ENCODE data around the gene PPP1R26. TPM values are rescaled to one million over a fixed set of nuclear protein-coding genes. Genes with fewer than 3 reads are reported as not detected.
"Not testable (repeated sequence)": the region's sequence is repeated elsewhere in the genome, so short reads cannot be mapped to it uniquely, and the experiment has no call there.

The PPP1R26 gene, protein sequence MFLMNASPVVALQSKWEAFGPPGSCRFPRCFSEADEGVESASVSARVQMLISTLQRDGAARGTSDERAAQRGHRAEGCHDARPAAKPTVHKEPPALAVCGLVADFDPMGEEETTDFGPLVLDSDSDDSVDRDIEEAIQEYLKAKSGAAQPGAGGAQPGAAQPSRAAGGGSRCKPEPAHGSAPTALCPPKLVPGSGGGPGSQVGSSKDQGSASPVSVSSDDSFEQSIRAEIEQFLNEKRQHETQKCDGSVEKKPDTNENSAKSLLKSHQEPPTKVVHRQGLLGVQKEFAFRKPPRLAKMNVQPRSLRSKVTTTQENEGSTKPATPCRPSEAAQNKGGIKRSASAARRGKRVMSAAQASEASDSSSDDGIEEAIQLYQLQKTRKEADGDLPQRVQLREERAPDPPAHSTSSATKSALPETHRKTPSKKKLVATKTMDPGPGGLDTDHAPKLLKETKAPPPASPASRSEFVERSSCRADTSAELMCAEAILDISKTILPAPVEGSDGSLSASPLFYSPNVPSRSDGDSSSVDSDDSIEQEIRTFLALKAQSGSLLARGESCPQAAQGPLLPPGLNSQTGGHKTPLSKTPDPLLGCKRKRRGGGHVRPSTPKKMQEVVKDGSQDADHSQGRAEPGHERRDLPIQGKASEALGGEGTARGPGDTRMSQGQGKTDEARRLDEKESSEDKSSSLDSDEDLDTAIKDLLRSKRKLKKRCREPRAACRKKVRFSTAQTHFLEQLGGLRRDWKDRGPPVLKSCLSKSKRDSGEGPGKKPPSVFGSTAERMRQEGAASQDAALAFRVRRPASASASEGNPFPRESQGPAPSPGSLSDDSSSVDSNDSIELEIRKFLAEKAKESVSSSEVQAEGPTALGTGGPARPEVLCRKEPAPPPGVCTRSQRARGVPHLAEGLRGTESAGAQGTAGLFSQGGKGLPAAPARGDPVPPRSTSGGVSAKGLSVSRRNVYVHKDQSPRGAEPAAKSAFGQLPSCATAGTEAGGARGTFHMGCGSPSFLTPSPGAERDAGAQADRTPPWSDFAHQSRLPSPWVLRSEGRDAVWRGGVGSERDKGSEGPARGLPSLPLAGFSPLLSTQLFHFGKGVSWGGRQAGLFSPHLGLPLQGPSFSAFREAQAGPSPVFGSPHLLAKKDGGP (N-terminal part only)
- 1 to 10 TPM; 4.7 to 6.4 TPM for polyA plus RNA-seq

- Histone ChIP-seq H3K36me3 (ENCODE audit: control insufficient read depth in 2 of 2, insufficient read depth in 2 of 2, low read length in 1 of 2) (peaks cover 0 to 6% of the 10 kb centered on the region in 2 donors), H3K4me1 (ENCODE audit: control insufficient read depth in 2 of 2, insufficient read depth in 2 of 2, low read length in 1 of 2) (peaks cover 4 to 5% of the 10 kb centered on the region in 2 donors), H3K27me3 (ENCODE audit: control insufficient read depth in 1 of 2, insufficient read depth in 2 of 2, low read length in 2 of 2) (no peaks in the 10 kb centered on the region), H3K27ac (ENCODE audit: low read depth in 2 of 2, low read length in 1 of 2) (peak within 1 kb of the TSS; percentile 62 to 65), H3K9me3 (ENCODE audit: control insufficient read depth in 2 of 2, insufficient read depth in 1 of 2, low read depth in 1 of 2, low read length in 1 of 2) (no peaks in the 10 kb centered on the region), H3K4me3 (ENCODE audit: low read depth in 1 of 2, low read length in 2 of 2) (peak within 1 kb of the TSS; percentile 78 to 88)
- WGBS, 2 donors = 0 to 1% methylated on average over 23 to 89 of the region's 103 CpGs
Observed at GRCh38 chr9:135479469-135480052, at the start of gene PPP1R26. Gene PPP1R26, plus strand, starts transcription at chr9:135479782. Its CDS starts 4,729 bp downstream, at chr9:135484511.

- no peak overlapping the region for H3K27ac ChIP-seq (ENCODE audit: low read depth in 2 of 2, low read length in 1 of 2)
- H3K36me3 ChIP-seq (ENCODE audit: control insufficient read depth in 2 of 2, insufficient read depth in 2 of 2, low read length in 1 of 2) = no peaks in the 10 kb centered on the region
- no peak overlapping the region for H3K4me3 ChIP-seq (ENCODE audit: low read depth in 1 of 2, low read length in 2 of 2)
- WGBS, 2 donors = 92 to 96% methylated on average over 4 of the region's 4 CpGs
- H3K27me3 ChIP-seq (ENCODE audit: control insufficient read depth in 1 of 2, insufficient read depth in 2 of 2, low read length in 2 of 2) = no peaks in the 10 kb centered on the region
- no peaks in the 10 kb centered on the region for H3K4me1 ChIP-seq (ENCODE audit: control insufficient read depth in 2 of 2, insufficient read depth in 2 of 2, low read length in 1 of 2)
- no peaks in the 10 kb centered on the region for H3K9me3 ChIP-seq (ENCODE audit: control insufficient read depth in 2 of 2, insufficient read depth in 1 of 2, low read depth in 1 of 2, low read length in 1 of 2)
Observed at GRCh38 chr9:135437259-135437658, 42.3 kb upstream of the PPP1R26 start.

- H3K36me3 ChIP-seq (ENCODE audit: control insufficient read depth in 2 of 2, insufficient read depth in 2 of 2, low read length in 1 of 2); H3K4me3 ChIP-seq (ENCODE audit: low read depth in 1 of 2, low read length in 2 of 2); H3K27me3 ChIP-seq (ENCODE audit: control insufficient read depth in 1 of 2, insufficient read depth in 2 of 2, low read length in 2 of 2); H3K27ac ChIP-seq (ENCODE audit: low read depth in 2 of 2, low read length in 1 of 2); H3K9me3 ChIP-seq (ENCODE audit: control insufficient read depth in 2 of 2, insufficient read depth in 1 of 2, low read depth in 1 of 2, low read length in 1 of 2); H3K4me1 ChIP-seq (ENCODE audit: control insufficient read depth in 2 of 2, insufficient read depth in 2 of 2, low read length in 1 of 2): not testable (repeated sequence)
- WGBS, 2 donors = 91 to 93% methylated on average over 11 of the region's 11 CpGs
Observed at GRCh38 chr9:135437696-135438095, 41.9 kb upstream of the PPP1R26 start.

DNA sequence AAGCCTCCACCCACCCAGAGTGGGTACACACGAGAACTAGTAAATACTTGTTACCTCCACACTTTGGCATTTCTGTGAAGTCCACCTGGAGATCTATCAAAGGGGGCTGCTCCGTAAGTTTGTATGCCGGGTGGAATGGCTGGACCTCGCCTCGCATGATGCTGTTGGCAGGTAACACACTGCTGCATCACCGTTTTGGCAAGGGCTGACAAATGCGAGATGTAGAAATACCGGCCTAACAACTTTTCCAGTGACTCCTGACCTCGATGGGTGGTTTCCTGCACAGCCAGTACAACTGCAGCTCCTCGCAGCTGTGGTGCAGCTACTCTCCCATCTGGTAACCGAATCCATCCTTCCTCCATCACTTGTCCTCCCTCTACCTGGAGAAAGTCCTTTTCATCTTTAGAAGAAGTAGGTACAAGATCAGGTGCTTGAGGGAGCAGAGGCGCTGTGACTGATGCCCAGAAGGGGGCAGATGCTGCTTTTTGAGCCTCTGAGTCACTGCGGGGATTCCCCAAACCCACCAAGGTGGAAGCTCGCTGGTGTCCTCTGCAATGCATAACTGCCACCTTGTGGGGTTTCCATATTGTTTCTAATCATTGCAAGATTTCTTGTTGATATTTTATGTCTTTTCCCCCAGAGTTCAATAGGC is 40.9 kb upstream of the PPP1R26 start:
- 39 to 45% methylated on average over 14 of the region's 14 CpGs for whole genome bisulfite sequencing, 2 donors
- not testable (repeated sequence) for H3K4me1 ChIP-seq (ENCODE audit: control insufficient read depth in 2 of 2, insufficient read depth in 2 of 2, low read length in 1 of 2); H3K36me3 ChIP-seq (ENCODE audit: control insufficient read depth in 2 of 2, insufficient read depth in 2 of 2, low read length in 1 of 2); H3K27ac ChIP-seq (ENCODE audit: low read depth in 2 of 2, low read length in 1 of 2); H3K4me3 ChIP-seq (ENCODE audit: low read depth in 1 of 2, low read length in 2 of 2); H3K27me3 ChIP-seq (ENCODE audit: control insufficient read depth in 1 of 2, insufficient read depth in 2 of 2, low read length in 2 of 2); H3K9me3 ChIP-seq (ENCODE audit: control insufficient read depth in 2 of 2, insufficient read depth in 1 of 2, low read depth in 1 of 2, low read length in 1 of 2)

DNA sequence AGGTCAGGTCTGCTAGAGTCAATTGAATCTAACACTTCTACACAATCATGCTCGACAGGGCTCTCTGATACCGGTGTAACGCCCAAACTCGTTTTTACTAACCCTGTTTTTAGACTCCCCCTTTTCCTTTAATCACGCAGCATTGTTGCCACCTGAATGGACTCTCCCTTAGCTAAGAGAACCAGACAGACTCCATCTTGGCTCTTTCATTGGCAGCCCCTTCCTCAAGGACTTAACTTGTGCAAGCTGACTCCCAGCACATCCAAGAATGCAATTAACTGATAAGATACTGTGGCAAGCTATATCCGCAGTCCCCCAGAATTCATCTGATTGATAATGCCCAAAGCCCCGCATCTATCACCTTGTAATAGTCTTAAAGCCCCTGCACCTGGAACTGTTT is 40.1 kb upstream of the PPP1R26 start:
- not testable (repeated sequence) for H3K27me3 ChIP-seq (ENCODE audit: control insufficient read depth in 1 of 2, insufficient read depth in 2 of 2, low read length in 2 of 2); H3K27ac ChIP-seq (ENCODE audit: low read depth in 2 of 2, low read length in 1 of 2); H3K36me3 ChIP-seq (ENCODE audit: control insufficient read depth in 2 of 2, insufficient read depth in 2 of 2, low read length in 1 of 2); H3K9me3 ChIP-seq (ENCODE audit: control insufficient read depth in 2 of 2, insufficient read depth in 1 of 2, low read depth in 1 of 2, low read length in 1 of 2); H3K4me1 ChIP-seq (ENCODE audit: control insufficient read depth in 2 of 2, insufficient read depth in 2 of 2, low read length in 1 of 2); H3K4me3 ChIP-seq (ENCODE audit: low read depth in 1 of 2, low read length in 2 of 2)
- 70 to 71% methylated on average over 7 of the region's 7 CpGs for WGBS, 2 donors

DNA sequence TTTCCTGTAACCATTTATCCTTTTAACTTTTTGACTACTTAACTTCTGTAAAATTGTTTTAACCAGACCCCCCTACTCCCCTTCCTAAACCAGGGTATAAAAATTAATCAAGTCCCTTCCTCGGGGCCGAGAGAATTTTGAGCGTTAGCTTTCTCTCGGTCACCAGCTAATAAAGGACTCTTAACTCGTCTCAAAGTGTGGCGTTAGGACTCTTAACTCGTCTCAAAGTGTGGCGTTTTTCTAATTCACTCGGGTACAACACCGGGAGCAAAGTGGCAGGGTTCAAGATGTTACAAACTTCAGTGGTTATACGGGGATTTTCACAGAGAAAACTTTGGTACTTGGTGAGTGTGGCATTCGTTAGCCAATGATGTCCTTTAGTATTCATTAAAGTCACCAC is 39.7 kb upstream of the PPP1R26 start:
- Histone ChIP-seq H3K27me3 (ENCODE audit: control insufficient read depth in 1 of 2, insufficient read depth in 2 of 2, low read length in 2 of 2) (no peaks in the 10 kb centered on the region), H3K9me3 (ENCODE audit: control insufficient read depth in 2 of 2, insufficient read depth in 1 of 2, low read depth in 1 of 2, low read length in 1 of 2) (no peaks in the 10 kb centered on the region), H3K27ac (ENCODE audit: low read depth in 2 of 2, low read length in 1 of 2) (no peak overlapping the region), H3K36me3 (ENCODE audit: control insufficient read depth in 2 of 2, insufficient read depth in 2 of 2, low read length in 1 of 2) (no peaks in the 10 kb centered on the region), H3K4me1 (ENCODE audit: control insufficient read depth in 2 of 2, insufficient read depth in 2 of 2, low read length in 1 of 2) (no peaks in the 10 kb centered on the region), H3K4me3 (ENCODE audit: low read depth in 1 of 2, low read length in 2 of 2) (no peak overlapping the region)
- 70 to 74% methylated on average over 12 of the region's 12 CpGs for WGBS, 2 donors

GRCh38 chr9:135440620-135441019 is 39.0 kb upstream of the PPP1R26 start:
- no peaks in the 10 kb centered on the region for H3K9me3 ChIP-seq (ENCODE audit: control insufficient read depth in 2 of 2, insufficient read depth in 1 of 2, low read depth in 1 of 2, low read length in 1 of 2)
- no peak overlapping the region for H3K4me3 ChIP-seq (ENCODE audit: low read depth in 1 of 2, low read length in 2 of 2)
- H3K27me3 ChIP-seq (ENCODE audit: control insufficient read depth in 1 of 2, insufficient read depth in 2 of 2, low read length in 2 of 2) = no peaks in the 10 kb centered on the region
- no peak overlapping the region for H3K27ac ChIP-seq (ENCODE audit: low read depth in 2 of 2, low read length in 1 of 2)
- H3K4me1 ChIP-seq (ENCODE audit: control insufficient read depth in 2 of 2, insufficient read depth in 2 of 2, low read length in 1 of 2) = no peaks in the 10 kb centered on the region
- 74 to 76% methylated on average over 10 of the region's 10 CpGs for WGBS, 2 donors
- H3K36me3 ChIP-seq (ENCODE audit: control insufficient read depth in 2 of 2, insufficient read depth in 2 of 2, low read length in 1 of 2) = no peaks in the 10 kb centered on the region

DNA sequence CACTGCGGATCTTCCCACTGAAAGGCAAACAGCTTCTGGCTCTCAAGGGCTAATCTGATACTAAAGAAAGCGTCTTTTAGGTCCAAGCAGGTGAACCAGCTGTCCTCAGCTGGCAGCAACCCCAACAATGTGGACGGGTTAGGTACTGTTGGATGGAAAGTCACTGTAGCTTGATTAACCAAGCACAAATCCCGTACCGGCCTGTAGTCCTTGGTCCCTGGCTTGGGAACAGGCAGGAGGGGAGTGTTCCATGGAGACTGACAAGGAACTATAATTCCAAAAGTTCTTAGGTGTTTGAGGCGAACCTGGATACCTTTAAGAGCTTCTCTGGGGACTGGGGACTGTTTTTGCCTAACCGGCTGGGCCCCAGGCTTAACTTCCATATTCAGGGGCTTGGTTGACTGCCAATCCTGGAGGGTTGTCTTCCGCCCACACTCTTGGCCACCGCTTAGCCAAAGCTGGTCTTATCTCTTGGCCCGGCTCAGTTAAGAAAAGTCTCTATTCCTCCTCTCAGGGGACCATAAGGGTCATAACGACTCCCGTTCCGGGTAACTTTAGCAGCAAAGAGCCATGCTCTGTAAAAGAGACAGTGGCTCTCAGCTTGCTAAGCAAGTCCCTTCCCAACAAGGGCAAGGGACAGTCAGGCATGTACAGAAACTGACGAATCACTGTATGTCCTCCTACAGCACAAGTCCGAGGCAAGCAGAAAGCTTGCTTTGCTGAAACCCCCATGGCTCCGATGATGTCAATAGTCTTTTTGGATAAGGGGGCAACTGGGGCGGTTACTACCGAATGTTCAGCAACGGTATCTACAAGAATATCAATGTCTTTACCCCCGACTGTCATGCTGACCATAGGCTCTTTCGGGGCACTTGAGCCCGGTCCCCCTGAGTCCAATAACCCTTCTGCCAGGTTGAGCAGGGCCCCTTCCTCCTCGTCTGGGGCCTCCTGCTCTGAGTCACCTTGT is 38.2 kb upstream of the PPP1R26 start:
- not testable (repeated sequence) for H3K27ac ChIP-seq (ENCODE audit: low read depth in 2 of 2, low read length in 1 of 2); H3K27me3 ChIP-seq (ENCODE audit: control insufficient read depth in 1 of 2, insufficient read depth in 2 of 2, low read length in 2 of 2); H3K4me1 ChIP-seq (ENCODE audit: control insufficient read depth in 2 of 2, insufficient read depth in 2 of 2, low read length in 1 of 2); H3K36me3 ChIP-seq (ENCODE audit: control insufficient read depth in 2 of 2, insufficient read depth in 2 of 2, low read length in 1 of 2); H3K4me3 ChIP-seq (ENCODE audit: low read depth in 1 of 2, low read length in 2 of 2); H3K9me3 ChIP-seq (ENCODE audit: control insufficient read depth in 2 of 2, insufficient read depth in 1 of 2, low read depth in 1 of 2, low read length in 1 of 2)
- 58 to 65% methylated on average over 23 of the region's 23 CpGs for WGBS, 2 donors

All from esophagus (tissue), 2 donors.